ENCODE measurements around the gene PDGFB.

Gene PDGFB

GRCh38 chr22:39240831-39241793 lies 3.7 kb downstream of the PDGFB start:
- DNase-seq (ENCODE audit: low read depth in 2 of 2) = no peak

GRCh38 chr22:39239561-39240423 lies 5.0 kb downstream of the PDGFB start:
- DNase-seq (ENCODE audit: low read depth in 2 of 2) = no peak

GRCh38 chr22:39238966-39239505 lies 5.7 kb downstream of the PDGFB start:
- no peak for DNase-seq (ENCODE audit: low read depth in 2 of 2)

GRCh38 chr22:39238561-39238960 lies 6.2 kb downstream of the PDGFB start:
- DNase-seq (ENCODE audit: low read depth in 2 of 2) = no peak

GRCh38 chr22:39238101-39238466 lies 6.7 kb downstream of the PDGFB start:
- no peak for DNase-seq (ENCODE audit: low read depth in 2 of 2)

GRCh38 chr22:39237318-39238100 lies 7.3 kb downstream of the PDGFB start:
- no peak for DNase-seq (ENCODE audit: low read depth in 2 of 2)

GRCh38 chr22:39236321-39237317 lies 8.2 kb downstream of the PDGFB start:
- no peak for DNase-seq (ENCODE audit: low read depth in 2 of 2)

- no peak for DNase-seq (ENCODE audit: low read depth in 2 of 2)
Observed at GRCh38 chr22:39234867-39235687, 9.7 kb downstream of the PDGFB start.

- no peak for DNase-seq (ENCODE audit: low read depth in 2 of 2)
Observed at GRCh38 chr22:39234472-39234787, 10.4 kb downstream of the PDGFB start.

- DNase-seq (ENCODE audit: low read depth in 2 of 2) = no peak
Observed at GRCh38 chr22:39233710-39234471, 10.9 kb downstream of the PDGFB start.

- DNase-seq (ENCODE audit: low read depth in 2 of 2) = no peak
Observed at GRCh38 chr22:39232806-39233709, 11.7 kb downstream of the PDGFB start.

- no peak for DNase-seq (ENCODE audit: low read depth in 2 of 2)
Observed at GRCh38 chr22:39232246-39232645, 12.5 kb downstream of the PDGFB start.

GRCh38 chr22:39231197-39231950 lies 13.4 kb downstream of the PDGFB start:
- no peak for DNase-seq (ENCODE audit: low read depth in 2 of 2)

- no peak for DNase-seq (ENCODE audit: low read depth in 2 of 2)
Observed at GRCh38 chr22:39230261-39231196, 14.3 kb downstream of the PDGFB start.

- DNase-seq (ENCODE audit: low read depth in 2 of 2) = no peak
Observed at GRCh38 chr22:39229688-39230260, 15.0 kb downstream of the PDGFB start.

- no peak for DNase-seq (ENCODE audit: low read depth in 2 of 2)
Observed at GRCh38 chr22:39229075-39229474, 15.7 kb downstream of the PDGFB start.
